Thyroid gland (tissue), 4 donors: ENCODE results near the gene POU6F2.

Source experiments
- POLR2A ChIP-seq, 2 donors: fragments of 450-650 bp; IDR thresholded peaks; one replicate each; pipeline ENCODE4 v1.6.1; 2017; ENCODE audit warnings: antibody characterized with exemption in 2 of 2, mild to moderate bottlenecking in 2 of 2, moderate library complexity in 1 of 2
- TF ChIP-seq, protein P1 (sequence below), 6 experiments: fragments of 200-600 bp in 3 of 6; fragments of 450-650 bp in 3 of 6; sonication (generic) in 3 of 6; IDR thresholded peaks; one replicate each; pipeline ENCODE4 v1.5.1; 2016 to 2019; ENCODE audit warnings: antibody characterized with exemption in 6 of 6, mild to moderate bottlenecking in 2 of 6, inconsistent platforms in 1 of 6, moderate library complexity in 1 of 6

- no peak for TF ChIP-seq POLR2A (IDR thresholded peaks at IDR 0.05)
- TF ChIP-seq, protein P1, sequence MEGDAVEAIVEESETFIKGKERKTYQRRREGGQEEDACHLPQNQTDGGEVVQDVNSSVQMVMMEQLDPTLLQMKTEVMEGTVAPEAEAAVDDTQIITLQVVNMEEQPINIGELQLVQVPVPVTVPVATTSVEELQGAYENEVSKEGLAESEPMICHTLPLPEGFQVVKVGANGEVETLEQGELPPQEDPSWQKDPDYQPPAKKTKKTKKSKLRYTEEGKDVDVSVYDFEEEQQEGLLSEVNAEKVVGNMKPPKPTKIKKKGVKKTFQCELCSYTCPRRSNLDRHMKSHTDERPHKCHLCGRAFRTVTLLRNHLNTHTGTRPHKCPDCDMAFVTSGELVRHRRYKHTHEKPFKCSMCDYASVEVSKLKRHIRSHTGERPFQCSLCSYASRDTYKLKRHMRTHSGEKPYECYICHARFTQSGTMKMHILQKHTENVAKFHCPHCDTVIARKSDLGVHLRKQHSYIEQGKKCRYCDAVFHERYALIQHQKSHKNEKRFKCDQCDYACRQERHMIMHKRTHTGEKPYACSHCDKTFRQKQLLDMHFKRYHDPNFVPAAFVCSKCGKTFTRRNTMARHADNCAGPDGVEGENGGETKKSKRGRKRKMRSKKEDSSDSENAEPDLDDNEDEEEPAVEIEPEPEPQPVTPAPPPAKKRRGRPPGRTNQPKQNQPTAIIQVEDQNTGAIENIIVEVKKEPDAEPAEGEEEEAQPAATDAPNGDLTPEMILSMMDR (IDR thresholded peaks at IDR 0.05), result no peak
Measured at GRCh38 chr7:39379416-39379815, 401.7 kb downstream of the POU6F2 start.
